Mesothelial cell of epicardium (in vitro differentiated cells): Measurements from ENCODE around the gene OTUD1. TPM values are rescaled to one million over a fixed set of nuclear protein-coding genes. Genes with fewer than 3 reads are reported as not detected.
"Not testable (repeated sequence)": the region's sequence is repeated elsewhere in the genome, so short reads cannot be mapped to it uniquely, and the experiment has no call there.

Experiments used
- DNase-seq, 2 experiments: peaks; one replicate each; pipeline ENCODE4 v3.0.0; 2021; ENCODE audit warnings: low spot score in 2 of 2; ENCODE audit not compliant: unreplicated experiment in 2 of 2
- H3K27ac Mint-ChIP-seq: 2 replicates; pipeline ENCODE4 v1.8.0; 2021; ENCODE audit warnings: mixed read lengths
- H3K27me3 Mint-ChIP-seq: 2 replicates; pipeline ENCODE4 v1.8.0; 2021; ENCODE audit warnings: low read depth, mixed read lengths
- H3K36me3 Mint-ChIP-seq: 2 replicates; pipeline ENCODE4 v1.8.0; 2021; ENCODE audit warnings: mixed read lengths
- H3K4me1 Mint-ChIP-seq: 2 replicates; pipeline ENCODE4 v1.8.0; 2021; ENCODE audit warnings: mixed read lengths
- H3K4me3 Mint-ChIP-seq: 2 replicates; pipeline ENCODE4 v1.8.0; 2021; ENCODE audit warnings: mild to moderate bottlenecking, moderate library complexity, mixed read lengths
- H3K9me3 Mint-ChIP-seq: 2 replicates; pipeline ENCODE4 v1.8.0; 2021; ENCODE audit warnings: mixed read lengths
- CTCF ChIP-seq: fragments of 200-600 bp; sonication (generic); IDR thresholded peaks from one replicate; pipeline ENCODE4 v1.5.0; 2021; ENCODE audit warnings: antibody characterized with exemption; ENCODE audit not compliant: unreplicated experiment
- total RNA-seq: library from RNA; stranded (reverse); gene quantifications from 3 replicates; pipeline ENCODE4 v1.2.1, GENCODE V29; 2021

Gene OTUD1, protein sequence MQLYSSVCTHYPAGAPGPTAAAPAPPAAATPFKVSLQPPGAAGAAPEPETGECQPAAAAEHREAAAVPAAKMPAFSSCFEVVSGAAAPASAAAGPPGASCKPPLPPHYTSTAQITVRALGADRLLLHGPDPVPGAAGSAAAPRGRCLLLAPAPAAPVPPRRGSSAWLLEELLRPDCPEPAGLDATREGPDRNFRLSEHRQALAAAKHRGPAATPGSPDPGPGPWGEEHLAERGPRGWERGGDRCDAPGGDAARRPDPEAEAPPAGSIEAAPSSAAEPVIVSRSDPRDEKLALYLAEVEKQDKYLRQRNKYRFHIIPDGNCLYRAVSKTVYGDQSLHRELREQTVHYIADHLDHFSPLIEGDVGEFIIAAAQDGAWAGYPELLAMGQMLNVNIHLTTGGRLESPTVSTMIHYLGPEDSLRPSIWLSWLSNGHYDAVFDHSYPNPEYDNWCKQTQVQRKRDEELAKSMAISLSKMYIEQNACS
- 11.7 to 12.7 TPM (median 12.4 TPM) in 3 replicates for total RNA-seq

DNA sequence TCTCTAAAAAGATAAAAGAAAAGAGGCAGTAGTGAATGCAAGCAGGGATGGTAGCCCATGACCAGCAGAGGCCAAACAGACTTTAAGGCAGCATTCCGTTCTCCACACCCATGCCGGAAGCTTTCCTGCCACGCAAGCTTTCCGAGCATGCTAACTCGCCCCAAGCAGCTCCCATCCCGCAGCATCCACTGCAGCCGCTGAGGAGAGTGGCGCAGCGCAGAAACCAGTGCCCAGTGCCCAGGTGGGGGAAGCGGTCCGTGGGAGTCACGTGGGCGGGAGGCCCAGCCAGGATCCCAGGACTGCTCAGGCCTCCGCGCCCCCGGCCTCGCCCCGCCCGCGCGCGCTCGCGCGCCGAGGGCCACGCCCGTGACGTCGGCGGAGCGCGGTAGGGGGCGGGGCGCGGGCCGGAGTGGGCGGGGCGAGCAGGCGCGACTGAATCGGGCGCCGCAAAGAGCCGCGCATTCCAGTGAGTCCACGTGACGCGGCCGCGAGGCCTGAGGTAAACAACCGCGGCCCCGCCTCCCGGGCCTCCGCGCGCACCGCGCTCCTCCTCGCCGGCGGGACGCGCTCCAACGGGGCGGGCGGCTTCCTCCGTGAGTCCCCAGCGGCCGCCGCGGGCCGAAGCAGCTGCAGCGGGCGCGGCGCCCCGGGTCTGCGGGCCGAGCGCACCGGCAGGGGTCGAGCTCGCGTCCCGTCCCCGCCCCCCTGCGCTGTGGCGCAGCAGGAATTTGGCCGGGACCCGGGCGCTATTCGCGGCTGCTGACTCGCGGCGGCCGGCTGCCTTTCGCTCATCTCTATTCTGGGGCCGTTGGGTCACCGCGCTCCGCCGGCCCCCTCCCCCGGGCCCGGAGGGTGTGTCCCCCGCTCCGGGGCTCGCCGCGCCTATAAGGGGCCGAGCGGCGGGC is at the start of gene OTUD1:
TSS of gene OTUD1 (plus strand) at position 529 of the 905 bp plus-strand sequence. CDS start 383 bp downstream, outside the sequence.
- Mint-ChIP-seq H3K27ac (peak within 1 kb of the TSS; percentile 91), H3K9me3 (no peaks in the 10 kb centered on the region), H3K4me3 (peak within 1 kb of the TSS; percentile 75), H3K36me3 (no peaks in the 10 kb centered on the region), H3K27me3 (no peaks in the 10 kb centered on the region), H3K4me1 (peaks cover 29% of the 10 kb centered on the region)
- peak; percentile 93 to 96 for DNase-seq
- no peak for TF ChIP-seq CTCF

DNA sequence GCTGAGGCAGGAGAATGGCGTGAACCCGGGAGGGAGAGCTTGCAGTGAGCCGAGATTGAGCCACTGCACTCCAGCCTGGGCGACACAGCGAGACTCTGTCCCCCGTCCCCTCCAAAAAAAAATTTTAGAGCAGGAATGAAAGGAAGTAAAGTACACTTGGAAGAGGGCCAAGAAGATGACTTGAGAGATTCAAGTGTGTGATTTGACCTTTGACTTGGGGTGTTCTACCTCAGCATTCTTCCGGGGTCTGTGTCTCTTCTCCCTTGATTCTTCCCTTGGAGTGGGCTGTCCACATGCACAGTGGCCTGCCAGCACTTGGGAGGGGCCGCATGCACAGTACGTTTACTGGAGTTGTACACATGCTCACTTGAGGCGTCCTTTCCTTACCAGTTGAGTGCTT is 48.5 kb upstream of the OTUD1 start:
- H3K27ac Mint-ChIP-seq, H3K36me3 Mint-ChIP-seq, H3K4me3 Mint-ChIP-seq, DNase-seq, H3K27me3 Mint-ChIP-seq, H3K9me3 Mint-ChIP-seq: not testable (repeated sequence)
- H3K4me1 Mint-ChIP-seq = peaks cover 10% of the 10 kb centered on the region

GRCh38 chr10:23390809-23391208 is 48.1 kb upstream of the OTUD1 start:
- DNase-seq = no peak
- no peaks in the 10 kb centered on the region for H3K9me3 Mint-ChIP-seq
- TF ChIP-seq CTCF = no peak
- H3K4me3 Mint-ChIP-seq = no peak overlapping the region
- H3K36me3 Mint-ChIP-seq = no peaks in the 10 kb centered on the region
- H3K4me1 Mint-ChIP-seq = peaks cover 10% of the 10 kb centered on the region
- H3K27me3 Mint-ChIP-seq = no peaks in the 10 kb centered on the region
- H3K27ac Mint-ChIP-seq = no peak overlapping the region

GRCh38 chr10:23391821-23392220 is 47.1 kb upstream of the OTUD1 start:
- H3K4me3 Mint-ChIP-seq = no peak overlapping the region
- H3K4me1 Mint-ChIP-seq = peaks cover 10% of the 10 kb centered on the region
- DNase-seq = no peak
- H3K36me3 Mint-ChIP-seq = no peaks in the 10 kb centered on the region
- H3K27ac Mint-ChIP-seq = no peak overlapping the region
- no peaks in the 10 kb centered on the region for H3K27me3 Mint-ChIP-seq
- no peaks in the 10 kb centered on the region for H3K9me3 Mint-ChIP-seq
- TF ChIP-seq CTCF = no peak

GRCh38 chr10:23395017-23395416 is 43.9 kb upstream of the OTUD1 start:
- Mint-ChIP-seq H3K36me3 (no peaks in the 10 kb centered on the region), H3K4me1 (peaks cover 9% of the 10 kb centered on the region), H3K9me3 (no peaks in the 10 kb centered on the region), H3K27ac (no peak overlapping the region), H3K27me3 (no peaks in the 10 kb centered on the region), H3K4me3 (no peak overlapping the region)
- no peak for TF ChIP-seq CTCF
- no peak for DNase-seq

DNA sequence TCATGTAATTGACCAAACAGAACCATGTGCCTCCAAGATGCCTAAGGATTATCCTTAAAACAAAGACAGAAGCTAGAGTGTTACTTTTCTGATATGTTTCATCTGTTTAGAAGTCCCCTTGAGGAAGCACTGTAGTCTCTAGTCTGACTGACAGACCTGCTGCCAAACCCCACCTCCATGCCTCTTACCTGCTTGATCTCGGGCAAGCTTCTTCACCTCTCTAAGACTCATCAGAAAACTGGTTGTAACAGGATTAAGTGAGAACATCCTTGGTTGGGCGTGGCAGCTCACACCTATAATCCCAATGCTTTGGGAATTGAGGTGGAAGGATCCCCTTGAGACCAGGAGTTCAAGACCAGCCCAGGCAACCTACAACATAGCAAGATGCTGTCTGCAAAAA is 42.2 kb upstream of the OTUD1 start:
- peaks cover 9% of the 10 kb centered on the region for H3K4me1 Mint-ChIP-seq
- H3K9me3 Mint-ChIP-seq = no peaks in the 10 kb centered on the region
- no peak overlapping the region for H3K4me3 Mint-ChIP-seq
- no peak for DNase-seq
- H3K36me3 Mint-ChIP-seq = no peaks in the 10 kb centered on the region
- no peak overlapping the region for H3K27ac Mint-ChIP-seq
- no peak for TF ChIP-seq CTCF
- no peaks in the 10 kb centered on the region for H3K27me3 Mint-ChIP-seq
